Measurements from ENCODE around the gene PPM1E. TPM values are rescaled to one million over a fixed set of nuclear protein-coding genes. Genes with fewer than 3 reads are reported as not detected.
"Not testable (repeated sequence)": the region's sequence is repeated elsewhere in the genome, so short reads cannot be mapped to it uniquely, and the experiment has no call there.

The PPM1E gene
- polyA plus RNA-seq, 4 donors: under 0.01 to 0.34 (median 0.17) TPM

DNA sequence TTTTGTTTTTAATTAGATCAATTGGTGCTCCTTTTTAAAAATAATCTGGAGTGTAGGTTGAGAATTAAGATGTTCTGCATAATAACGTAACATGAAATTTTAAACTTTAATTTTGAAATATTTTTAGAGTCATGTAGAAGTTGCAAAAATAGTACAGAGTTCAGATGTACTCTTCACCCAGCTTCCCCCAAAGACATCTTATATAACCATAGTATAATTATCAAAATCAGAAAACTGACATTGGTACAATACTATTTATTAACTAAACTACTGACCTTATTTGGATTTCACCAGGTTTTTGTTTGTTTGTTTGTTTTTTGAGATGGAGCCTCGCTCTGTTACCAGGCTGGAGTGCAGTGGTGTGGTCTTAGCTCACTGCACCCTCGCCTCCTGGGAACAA lies 76.9 kb downstream of the PPM1E start:
- Histone ChIP-seq H3K9me3 (ENCODE audit: control insufficient read depth in 2 of 2, insufficient read depth in 1 of 2, low read depth in 1 of 2, low read length in 1 of 2) (peaks cover 0 to 3% of the 10 kb centered on the region in 2 donors), H3K4me3 (ENCODE audit: low read depth in 1 of 3, low read length in 3 of 3) (no peak overlapping the region), H3K27ac (ENCODE audit: low read depth in 1 of 3, low read length in 2 of 3) (no peak overlapping the region), H3K36me3 (ENCODE audit: control insufficient read depth in 3 of 3, insufficient read depth in 2 of 3, low read depth in 1 of 3, low read length in 3 of 3) (no peaks in the 10 kb centered on the region), H3K27me3 (ENCODE audit: control insufficient read depth in 3 of 3, insufficient read depth in 3 of 3, low read length in 3 of 3) (no peaks in the 10 kb centered on the region), H3K4me1 (ENCODE audit: control insufficient read depth in 3 of 3, insufficient read depth in 2 of 3, low read depth in 1 of 3, low read length in 2 of 3) (peaks cover 0 to 3% (median 0%) of the 10 kb centered on the region in 3 donors)
- no peak for FAIRE-seq
- no peak for DNase-seq
- 88 to 96% (median 88%) methylated on average over 3 of the region's 3 CpGs for WGBS, 3 donors

- H3K9me3 ChIP-seq (ENCODE audit: control insufficient read depth in 2 of 2, insufficient read depth in 1 of 2, low read depth in 1 of 2, low read length in 1 of 2): peaks cover 0 to 2% of the 10 kb centered on the region in 2 donors
- 77 to 89% (median 84%) methylated on average over 5 of the region's 5 CpGs for WGBS, 3 donors
- no peak for FAIRE-seq
Measured at GRCh38 chr17:58837699-58838098, 82.0 kb downstream of the PPM1E start.

DNA sequence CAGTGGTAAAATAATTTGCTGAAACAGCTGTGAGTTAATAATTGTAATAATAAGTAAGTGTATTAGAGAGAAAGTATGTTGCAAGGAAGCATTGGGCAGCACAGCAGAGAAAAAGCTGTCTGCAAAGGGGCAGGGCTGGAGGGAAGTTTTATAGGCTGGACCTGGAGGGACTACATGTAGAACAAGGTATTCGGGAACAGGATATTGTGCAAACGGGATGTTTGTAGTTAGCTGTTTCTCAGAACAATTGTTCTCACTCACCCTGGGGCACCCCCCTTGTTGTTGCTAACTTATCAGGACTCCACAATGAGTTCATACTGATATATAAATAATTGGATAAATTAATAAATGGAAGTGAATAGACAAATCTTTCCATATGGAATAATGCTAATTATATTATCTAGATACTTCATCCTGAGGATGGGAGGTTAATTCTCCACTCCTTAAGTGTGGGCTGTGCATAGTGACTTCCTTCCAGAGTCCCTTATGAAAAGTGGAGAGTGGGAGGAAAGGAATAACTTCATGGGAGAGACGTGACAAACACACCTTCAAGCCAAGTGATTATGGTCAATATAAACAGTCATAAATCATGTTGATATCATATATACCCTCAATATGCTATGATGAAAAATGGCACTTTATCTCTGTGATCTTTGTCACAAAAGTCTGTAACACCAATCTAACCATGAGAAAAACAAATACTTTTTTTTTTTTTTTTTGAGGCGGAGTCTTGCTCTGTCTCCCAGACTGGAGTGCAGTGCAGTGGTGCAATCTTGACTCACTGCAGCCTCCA lies 85.4 kb downstream of the PPM1E start:
- Histone ChIP-seq H3K27me3 (ENCODE audit: control insufficient read depth in 3 of 3, insufficient read depth in 3 of 3, low read length in 3 of 3) (no peaks in the 10 kb centered on the region), H3K4me3 (ENCODE audit: low read depth in 1 of 3, low read length in 3 of 3) (no peak overlapping the region), H3K4me1 (ENCODE audit: control insufficient read depth in 3 of 3, insufficient read depth in 2 of 3, low read depth in 1 of 3, low read length in 2 of 3) (no peaks in the 10 kb centered on the region), H3K27ac (ENCODE audit: low read depth in 1 of 3, low read length in 2 of 3) (no peak overlapping the region), H3K9me3 (ENCODE audit: control insufficient read depth in 2 of 2, insufficient read depth in 1 of 2, low read depth in 1 of 2, low read length in 1 of 2) (no peaks in the 10 kb centered on the region), H3K36me3 (ENCODE audit: control insufficient read depth in 3 of 3, insufficient read depth in 2 of 3, low read depth in 1 of 3, low read length in 3 of 3) (no peaks in the 10 kb centered on the region)
- FAIRE-seq: no peak
- 27 to 53% (median 31%) methylated on average over 4 of the region's 4 CpGs for WGBS, 3 donors
- peak in 1 of 2 donors; percentile 18 for DNase-seq

More at GRCh38 chr17:58837699-58838098, 82.0 kb downstream of the PPM1E start:
- Histone ChIP-seq H3K27ac (ENCODE audit: low read depth in 1 of 3, low read length in 2 of 3) (no peak overlapping the region), H3K27me3 (ENCODE audit: control insufficient read depth in 3 of 3, insufficient read depth in 3 of 3, low read length in 3 of 3) (no peaks in the 10 kb centered on the region), H3K36me3 (ENCODE audit: control insufficient read depth in 3 of 3, insufficient read depth in 2 of 3, low read depth in 1 of 3, low read length in 3 of 3) (no peaks in the 10 kb centered on the region), H3K4me3 (ENCODE audit: low read depth in 1 of 3, low read length in 3 of 3) (no peak overlapping the region), H3K4me1 (ENCODE audit: control insufficient read depth in 3 of 3, insufficient read depth in 2 of 3, low read depth in 1 of 3, low read length in 2 of 3) (no peaks in the 10 kb centered on the region)
- no peak for DNase-seq

- H3K9me3 ChIP-seq (ENCODE audit: control insufficient read depth in 2 of 2, insufficient read depth in 1 of 2, low read depth in 1 of 2, low read length in 1 of 2); H3K4me1 ChIP-seq (ENCODE audit: control insufficient read depth in 3 of 3, insufficient read depth in 2 of 3, low read depth in 1 of 3, low read length in 2 of 3); DNase-seq; H3K4me3 ChIP-seq (ENCODE audit: low read depth in 1 of 3, low read length in 3 of 3); FAIRE-seq; H3K36me3 ChIP-seq (ENCODE audit: control insufficient read depth in 3 of 3, insufficient read depth in 2 of 3, low read depth in 1 of 3, low read length in 3 of 3); H3K27ac ChIP-seq (ENCODE audit: low read depth in 1 of 3, low read length in 2 of 3); H3K27me3 ChIP-seq (ENCODE audit: control insufficient read depth in 3 of 3, insufficient read depth in 3 of 3, low read length in 3 of 3): not testable (repeated sequence)
- 50 to 79% (median 55%) methylated on average over 2 to 3 of the region's 3 CpGs for WGBS, 3 donors
Measured at GRCh38 chr17:58846413-58846812, 90.8 kb downstream of the PPM1E start.

- H3K27ac ChIP-seq (ENCODE audit: low read depth in 1 of 3, low read length in 2 of 3); H3K27me3 ChIP-seq (ENCODE audit: control insufficient read depth in 3 of 3, insufficient read depth in 3 of 3, low read length in 3 of 3); FAIRE-seq; H3K9me3 ChIP-seq (ENCODE audit: control insufficient read depth in 2 of 2, insufficient read depth in 1 of 2, low read depth in 1 of 2, low read length in 1 of 2); DNase-seq; H3K4me3 ChIP-seq (ENCODE audit: low read depth in 1 of 3, low read length in 3 of 3); H3K36me3 ChIP-seq (ENCODE audit: control insufficient read depth in 3 of 3, insufficient read depth in 2 of 3, low read depth in 1 of 3, low read length in 3 of 3); H3K4me1 ChIP-seq (ENCODE audit: control insufficient read depth in 3 of 3, insufficient read depth in 2 of 3, low read depth in 1 of 3, low read length in 2 of 3): not testable (repeated sequence)
- WGBS, 3 donors: 95 to 99% (median 98%) methylated on average over 2 of the region's 2 CpGs
Measured at GRCh38 chr17:58850106-58850505, 94.5 kb downstream of the PPM1E start.

GRCh38 chr17:58865301-58865700 lies 109.6 kb downstream of the PPM1E start:
- FAIRE-seq (no peak), DNase-seq (no peak)
- no peak overlapping the region for H3K4me3 ChIP-seq (ENCODE audit: low read depth in 1 of 3, low read length in 3 of 3)
- WGBS, 3 donors: 80 to 91% (median 88%) methylated on average over 6 of the region's 6 CpGs
- H3K27ac ChIP-seq (ENCODE audit: low read depth in 1 of 3, low read length in 2 of 3): no peak overlapping the region
- H3K4me1 ChIP-seq (ENCODE audit: control insufficient read depth in 3 of 3, insufficient read depth in 2 of 3, low read depth in 1 of 3, low read length in 2 of 3): no peaks in the 10 kb centered on the region
- H3K9me3 ChIP-seq (ENCODE audit: control insufficient read depth in 2 of 2, insufficient read depth in 1 of 2, low read depth in 1 of 2, low read length in 1 of 2): peaks cover 0 to 10% of the 10 kb centered on the region in 2 donors
- no peaks in the 10 kb centered on the region for H3K36me3 ChIP-seq (ENCODE audit: control insufficient read depth in 3 of 3, insufficient read depth in 2 of 3, low read depth in 1 of 3, low read length in 3 of 3)
- peaks cover 0 to 5% (median 0%) of the 10 kb centered on the region in 3 donors for H3K27me3 ChIP-seq (ENCODE audit: control insufficient read depth in 3 of 3, insufficient read depth in 3 of 3, low read length in 3 of 3)

- Histone ChIP-seq H3K4me1 (ENCODE audit: control insufficient read depth in 3 of 3, insufficient read depth in 2 of 3, low read depth in 1 of 3, low read length in 2 of 3) (no peaks in the 10 kb centered on the region), H3K36me3 (ENCODE audit: control insufficient read depth in 3 of 3, insufficient read depth in 2 of 3, low read depth in 1 of 3, low read length in 3 of 3) (no peaks in the 10 kb centered on the region), H3K9me3 (ENCODE audit: control insufficient read depth in 2 of 2, insufficient read depth in 1 of 2, low read depth in 1 of 2, low read length in 1 of 2) (no peaks in the 10 kb centered on the region), H3K27me3 (ENCODE audit: control insufficient read depth in 3 of 3, insufficient read depth in 3 of 3, low read length in 3 of 3) (no peaks in the 10 kb centered on the region), H3K4me3 (ENCODE audit: low read depth in 1 of 3, low read length in 3 of 3) (no peak overlapping the region), H3K27ac (ENCODE audit: low read depth in 1 of 3, low read length in 2 of 3) (no peak overlapping the region)
- FAIRE-seq (no peak), DNase-seq (no peak)
- 73 to 84% (median 80%) methylated on average over 4 of the region's 4 CpGs for WGBS, 3 donors
Measured at GRCh38 chr17:58870747-58871146, 115.1 kb downstream of the PPM1E start.

DNA sequence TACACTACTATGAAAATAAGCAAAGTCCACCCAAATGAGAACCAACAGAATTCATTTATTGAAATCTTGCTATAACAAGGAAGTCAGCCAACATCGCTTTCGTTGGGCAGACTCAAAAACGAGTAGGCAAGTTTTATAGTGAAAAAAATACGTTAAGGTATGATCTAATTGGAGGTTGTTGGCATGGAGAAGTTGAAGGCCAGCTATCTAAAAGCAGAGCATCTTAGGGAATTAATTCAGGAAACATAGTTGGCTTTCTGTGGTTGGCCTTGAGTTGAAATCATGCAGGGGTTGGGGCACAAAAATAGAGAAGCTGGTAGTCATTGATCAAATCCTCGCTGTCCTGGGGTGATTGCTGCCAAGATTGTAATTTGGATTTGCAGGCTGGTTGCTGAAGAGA lies 118.3 kb downstream of the PPM1E start:
- Histone ChIP-seq H3K4me1 (ENCODE audit: control insufficient read depth in 3 of 3, insufficient read depth in 2 of 3, low read depth in 1 of 3, low read length in 2 of 3) (no peaks in the 10 kb centered on the region), H3K9me3 (ENCODE audit: control insufficient read depth in 2 of 2, insufficient read depth in 1 of 2, low read depth in 1 of 2, low read length in 1 of 2) (no peaks in the 10 kb centered on the region), H3K27ac (ENCODE audit: low read depth in 1 of 3, low read length in 2 of 3) (no peak overlapping the region), H3K4me3 (ENCODE audit: low read depth in 1 of 3, low read length in 3 of 3) (no peak overlapping the region), H3K36me3 (ENCODE audit: control insufficient read depth in 3 of 3, insufficient read depth in 2 of 3, low read depth in 1 of 3, low read length in 3 of 3) (no peaks in the 10 kb centered on the region), H3K27me3 (ENCODE audit: control insufficient read depth in 3 of 3, insufficient read depth in 3 of 3, low read length in 3 of 3) (no peaks in the 10 kb centered on the region)
- FAIRE-seq: no peak
- WGBS, 3 donors: 61 to 75% (median 72%) methylated on average over 5 of the region's 5 CpGs
- no peak for DNase-seq

- no peaks in the 10 kb centered on the region for H3K4me1 ChIP-seq (ENCODE audit: control insufficient read depth in 3 of 3, insufficient read depth in 2 of 3, low read depth in 1 of 3, low read length in 2 of 3)
- H3K27me3 ChIP-seq (ENCODE audit: control insufficient read depth in 3 of 3, insufficient read depth in 3 of 3, low read length in 3 of 3): no peaks in the 10 kb centered on the region
- no peak for DNase-seq
- FAIRE-seq: no peak
- H3K9me3 ChIP-seq (ENCODE audit: control insufficient read depth in 2 of 2, insufficient read depth in 1 of 2, low read depth in 1 of 2, low read length in 1 of 2): no peaks in the 10 kb centered on the region
- no peak overlapping the region for H3K4me3 ChIP-seq (ENCODE audit: low read depth in 1 of 3, low read length in 3 of 3)
- H3K27ac ChIP-seq (ENCODE audit: low read depth in 1 of 3, low read length in 2 of 3): no peak overlapping the region
- H3K36me3 ChIP-seq (ENCODE audit: control insufficient read depth in 3 of 3, insufficient read depth in 2 of 3, low read depth in 1 of 3, low read length in 3 of 3): no peaks in the 10 kb centered on the region
Measured at GRCh38 chr17:58875261-58875660, 119.6 kb downstream of the PPM1E start.

Data from small intestine (tissue), 7 donors.